Keratinocyte (primary cell): ENCODE data around the gene ETFA. TPM values are rescaled to one million over a fixed set of nuclear protein-coding genes. Genes with fewer than 3 reads are reported as not detected.
A peak's percentile ranks its signal among the peaks of the same experiment; 100 is the strongest.

Source experiments
- DNase-seq: peaks from one replicate; pipeline ENCODE4 v3.0.0-alpha.2; 2011; ENCODE audit warnings: low read depth, missing footprints, low spot score
- FAIRE-seq: peaks from 2 replicates; lab custom pipeline; 2011; peaks lifted over from hg19 to GRCh38; lab: Jason Lieb, UNC
- H2AFZ ChIP-seq: 2 replicates; pipeline ENCODE4 v1.6.0; 2012; ENCODE audit warnings: low read length, control low read depth, inconsistent platforms; ENCODE audit not compliant: control insufficient read depth
- H3K27ac ChIP-seq: 2 replicates; pipeline ENCODE4 v1.5.1; 2011; ENCODE audit warnings: low read length; ENCODE audit not compliant: control insufficient read depth, insufficient read depth
- H3K27me3 ChIP-seq: 3 replicates; pipeline ENCODE4 v1.6.0; 2011; ENCODE audit warnings: low read length; ENCODE audit not compliant: control insufficient read depth, insufficient read depth; ENCODE audit errors: extremely low read depth
- H3K36me3 ChIP-seq, 2 experiments: 2 replicates in 1 of 2; 3 replicates in 1 of 2; pipeline ENCODE4 v1.5.1; 2011; ENCODE audit warnings: low read length in 2 of 2, mild to moderate bottlenecking in 1 of 2; ENCODE audit not compliant: control insufficient read depth in 2 of 2, insufficient read depth in 2 of 2; ENCODE audit errors: extremely low read depth in 1 of 2
- H3K4me1 ChIP-seq: 3 replicates; pipeline ENCODE4 v1.5.1; 2011; ENCODE audit warnings: low read length; ENCODE audit not compliant: control insufficient read depth, insufficient read depth; ENCODE audit errors: extremely low read depth
- H3K4me2 ChIP-seq: 3 replicates; pipeline ENCODE4 v1.6.0; 2011; ENCODE audit warnings: low read depth, low read length; ENCODE audit not compliant: control insufficient read depth, insufficient read depth; ENCODE audit errors: extremely low read depth
- H3K4me3 ChIP-seq, 3 experiments: fragments of 200-600 bp in 1 of 3; sonication (generic) in 1 of 3; 2 replicates in 2 of 3; 3 replicates in 1 of 3; pipeline ENCODE4 v1.5.1; 2011 to 2016; ENCODE audit warnings: low read length in 3 of 3, mild to moderate bottlenecking in 3 of 3, control low read depth in 2 of 3, inconsistent platforms in 1 of 3, low read depth in 1 of 3, mixed read lengths in 1 of 3, mixed run types in 1 of 3, moderate library complexity in 1 of 3; ENCODE audit not compliant: control insufficient read depth in 2 of 3, insufficient read depth in 2 of 3; ENCODE audit errors: extremely low read depth in 1 of 3
- H3K79me2 ChIP-seq: 2 replicates; pipeline ENCODE4 v1.6.0; 2012; ENCODE audit warnings: low read length; ENCODE audit not compliant: control insufficient read depth, insufficient read depth
- H3K9ac ChIP-seq: 3 replicates; pipeline ENCODE4 v1.6.0; 2011; ENCODE audit warnings: low read length; ENCODE audit not compliant: control insufficient read depth, insufficient read depth; ENCODE audit errors: extremely low read depth
- H3K9me1 ChIP-seq: 3 replicates; pipeline ENCODE4 v1.6.0; 2011; ENCODE audit warnings: low read length; ENCODE audit not compliant: control insufficient read depth, insufficient read depth; ENCODE audit errors: extremely low read depth
- H3K9me3 ChIP-seq: 2 replicates; pipeline ENCODE4 v1.5.1; 2012; ENCODE audit warnings: low read depth, low read length; ENCODE audit not compliant: control insufficient read depth
- H4K20me1 ChIP-seq: 3 replicates; pipeline ENCODE4 v1.6.0; 2011; ENCODE audit warnings: low read length; ENCODE audit not compliant: control insufficient read depth, insufficient read depth; ENCODE audit errors: extremely low read depth
- CTCF ChIP-seq, 3 experiments: IDR thresholded peaks in 1 of 3; conservative IDR thresholded peaks in 1 of 3; optimal IDR thresholded peaks in 1 of 3; 2 replicates in 2 of 3; 3 replicates in 1 of 3; pipeline versions ENCODE3 to v1.5.1; 2011; ENCODE audit warnings: low read length in 3 of 3, mild to moderate bottlenecking in 3 of 3, moderate library complexity in 2 of 3, control low read depth in 1 of 3, inconsistent platforms in 1 of 3; ENCODE audit not compliant: insufficient read depth in 2 of 3; ENCODE audit errors: extremely low read depth in 1 of 3
- EZH2 ChIP-seq: IDR thresholded peaks from one replicate; pipeline ENCODE4 v1.6.1; 2012; ENCODE audit warnings: inconsistent platforms, mild to moderate bottlenecking, low read length, moderate library complexity
- dilution Hi-C: fragments of 300-500 bp; cut with MboI; formaldehyde crosslinking; loops from one replicate; pipeline ENCODE4 v1.7.0; 2020; ENCODE audit warnings: low sequenced_read_pairs; ENCODE audit not compliant: extremely low pct_ligation_motif_present
- polyA plus RNA-seq, 5 experiments: library from polyadenylated mRNA; depleted of rRNA in 3 of 5; stranded (reverse) in 3 of 5; stranded (forward) in 1 of 5; unstranded in 1 of 5; fragments of >200 nt; gene quantifications; 1 replicate in 1 of 5; 2 replicates in 3 of 5; 3 replicates in 1 of 5; pipeline versions ENCODE4 v1.2.1 to v1.2.3, GENCODE V29; 2011 to 2012; ENCODE audit warnings: missing spikeins in 2 of 5, low read depth in 1 of 5, low replicate concordance in 1 of 5

The ETFA gene
- polyA plus RNA-seq, 1 donor (not counting 4 experiments of a cell fraction or from before 2014, with no cell fraction given), result 230 TPM

GRCh38 chr15:76185716-76186115, 125.6 kb downstream of the ETFA start:
- Histone ChIP-seq H3K9me3 (no peaks in the 10 kb centered on the region), H3K27ac (no peak overlapping the region), H4K20me1 (no peaks in the 10 kb centered on the region), H3K9ac (no peak overlapping the region), H3K27me3 (peaks cover 5% of the 10 kb centered on the region), H3K4me3 (no peak overlapping the region), H3K9me1 (no peaks in the 10 kb centered on the region), H3K79me2 (no peaks in the 10 kb centered on the region), H3K4me1 (peaks cover 10% of the 10 kb centered on the region), H3K4me2 (no peak overlapping the region), H2AFZ (peak overlapping the region; percentile 64), H3K36me3 (no peaks in the 10 kb centered on the region)
- dilution Hi-C loops, result no loop called here
- peak; percentile 75 to 85 (median 81) for TF ChIP-seq CTCF (optimal IDR thresholded peaks at IDR 0.05 in 1 of 3, IDR thresholded peaks at IDR 0.05 in 1 of 3, conservative IDR thresholded peaks at IDR 0.05 in 1 of 3; ENCODE audit: extremely low read depth in 1 of 3, insufficient read depth in 2 of 3, low read length in 3 of 3)
- no peak for TF ChIP-seq EZH2
- no peak for DNase-seq
- FAIRE-seq, result peak; percentile 59

- Histone ChIP-seq H3K4me1 (peaks cover 5% of the 10 kb centered on the region), H3K4me2 (no peak overlapping the region), H3K9me3 (no peaks in the 10 kb centered on the region), H3K4me3 (no peak overlapping the region), H3K9ac (no peak overlapping the region), H3K27ac (no peak overlapping the region), H3K79me2 (no peaks in the 10 kb centered on the region), H3K36me3 (no peaks in the 10 kb centered on the region), H4K20me1 (no peaks in the 10 kb centered on the region), H3K9me1 (no peaks in the 10 kb centered on the region), H3K27me3 (no peaks in the 10 kb centered on the region), H2AFZ (no peak overlapping the region)
- no peak for FAIRE-seq
- no peak for DNase-seq
- dilution Hi-C loops, result no loop called here
- TF ChIP-seq CTCF (optimal IDR thresholded peaks at IDR 0.05 in 1 of 3, IDR thresholded peaks at IDR 0.05 in 1 of 3, conservative IDR thresholded peaks at IDR 0.05 in 1 of 3; ENCODE audit: extremely low read depth in 1 of 3, insufficient read depth in 2 of 3, low read length in 3 of 3) (no peak), EZH2 (no peak)
Observed at GRCh38 chr15:76184650-76185035, 126.6 kb downstream of the ETFA start.
